Neuron (in vitro differentiated cells): ENCODE measurements around the gene LPO.

Source experiments
- H2AFZ ChIP-seq: one replicate; pipeline ENCODE4 v1.6.1; 2013; ENCODE audit warnings: low read depth, mild to moderate bottlenecking, inconsistent platforms, low read length, moderate library complexity
- H3K27me3 ChIP-seq: one replicate; pipeline ENCODE4 v1.6.1; 2013; ENCODE audit warnings: low read length; ENCODE audit not compliant: insufficient read depth
- H3K36me3 ChIP-seq: one replicate; pipeline ENCODE4 v1.6.1; 2013; ENCODE audit warnings: low read length; ENCODE audit not compliant: insufficient read depth
- H3K4me1 ChIP-seq: one replicate; pipeline ENCODE4 v1.6.1; 2013; ENCODE audit warnings: low read length; ENCODE audit not compliant: insufficient read depth
- H3K4me3 ChIP-seq: 2 replicates; pipeline ENCODE4 v1.5.1; 2013; ENCODE audit warnings: mild to moderate bottlenecking, low read length, moderate library complexity
- H3K9me3 ChIP-seq: one replicate; pipeline ENCODE4 v1.6.1; 2013; ENCODE audit warnings: low read length

LPO gene

GRCh38 chr17:58279736-58280479, 41.5 kb downstream of the LPO start:
- no peak overlapping the region for H3K4me3 ChIP-seq
- peaks cover 23% of the 10 kb centered on the region for H3K27me3 ChIP-seq
- H3K4me1 ChIP-seq: no peaks in the 10 kb centered on the region
- no peaks in the 10 kb centered on the region for H3K9me3 ChIP-seq
- H2AFZ ChIP-seq: no peak overlapping the region
- H3K36me3 ChIP-seq: no peaks in the 10 kb centered on the region

GRCh38 chr17:58280480-58281217, 42.3 kb downstream of the LPO start, which contains the start of gene MPO:
Gene MPO, minus strand, starts transcription at chr17:58280935. Its CDS starts 177 bp downstream, at chr17:58280758.
- H3K36me3 ChIP-seq: no peaks in the 10 kb centered on the region
- no peak within 1 kb of the TSS for H2AFZ ChIP-seq
- no peaks in the 10 kb centered on the region for H3K4me1 ChIP-seq
- peaks cover 23% of the 10 kb centered on the region for H3K27me3 ChIP-seq
- no peak within 1 kb of the TSS for H3K4me3 ChIP-seq
- H3K9me3 ChIP-seq: no peaks in the 10 kb centered on the region

GRCh38 chr17:58281511-58282011, 43.2 kb downstream of the LPO start:
- H3K9me3 ChIP-seq: no peaks in the 10 kb centered on the region
- H3K4me1 ChIP-seq: no peaks in the 10 kb centered on the region
- no peaks in the 10 kb centered on the region for H3K36me3 ChIP-seq
- H2AFZ ChIP-seq: no peak overlapping the region
- H3K27me3 ChIP-seq: peaks cover 23% of the 10 kb centered on the region
- H3K4me3 ChIP-seq: no peak overlapping the region

- Histone ChIP-seq H3K4me3 (no peak overlapping the region), H2AFZ (no peak overlapping the region), H3K9me3 (no peaks in the 10 kb centered on the region), H3K27me3 (peaks cover 23% of the 10 kb centered on the region), H3K4me1 (no peaks in the 10 kb centered on the region), H3K36me3 (no peaks in the 10 kb centered on the region)
Measured at GRCh38 chr17:58282442-58282841, 44.1 kb downstream of the LPO start.

- no peak overlapping the region for H3K4me3 ChIP-seq
- no peak overlapping the region for H2AFZ ChIP-seq
- no peaks in the 10 kb centered on the region for H3K9me3 ChIP-seq
- H3K27me3 ChIP-seq: peaks cover 12% of the 10 kb centered on the region
- no peaks in the 10 kb centered on the region for H3K36me3 ChIP-seq
- no peaks in the 10 kb centered on the region for H3K4me1 ChIP-seq
Measured at GRCh38 chr17:58283674-58284612, 45.6 kb downstream of the LPO start.

GRCh38 chr17:58284613-58285421, 46.4 kb downstream of the LPO start:
- no peaks in the 10 kb centered on the region for H3K9me3 ChIP-seq
- H3K36me3 ChIP-seq: no peaks in the 10 kb centered on the region
- H3K4me1 ChIP-seq: no peaks in the 10 kb centered on the region
- no peak overlapping the region for H2AFZ ChIP-seq
- H3K27me3 ChIP-seq: peaks cover 9% of the 10 kb centered on the region
- no peak overlapping the region for H3K4me3 ChIP-seq

GRCh38 chr17:58285422-58285810, 47.0 kb downstream of the LPO start:
- no peak overlapping the region for H3K4me3 ChIP-seq
- no peaks in the 10 kb centered on the region for H3K4me1 ChIP-seq
- H2AFZ ChIP-seq: no peak overlapping the region
- peaks cover 7% of the 10 kb centered on the region for H3K27me3 ChIP-seq
- no peaks in the 10 kb centered on the region for H3K36me3 ChIP-seq
- H3K9me3 ChIP-seq: no peaks in the 10 kb centered on the region

- H3K27me3 ChIP-seq: peaks cover 4% of the 10 kb centered on the region
- no peaks in the 10 kb centered on the region for H3K4me1 ChIP-seq
- no peak overlapping the region for H2AFZ ChIP-seq
- no peaks in the 10 kb centered on the region for H3K36me3 ChIP-seq
- H3K4me3 ChIP-seq: no peak overlapping the region
- no peaks in the 10 kb centered on the region for H3K9me3 ChIP-seq
Measured at GRCh38 chr17:58289869-58290268, 51.5 kb downstream of the LPO start.

- no peak overlapping the region for H3K4me3 ChIP-seq
- H2AFZ ChIP-seq: no peak overlapping the region
- no peaks in the 10 kb centered on the region for H3K9me3 ChIP-seq
- H3K27me3 ChIP-seq: peaks cover 8% of the 10 kb centered on the region
- no peaks in the 10 kb centered on the region for H3K4me1 ChIP-seq
- H3K36me3 ChIP-seq: no peaks in the 10 kb centered on the region
Measured at GRCh38 chr17:58291246-58291645, 52.9 kb downstream of the LPO start.

GRCh38 chr17:58294034-58294433, 55.6 kb downstream of the LPO start:
- H2AFZ ChIP-seq: no peak overlapping the region
- no peaks in the 10 kb centered on the region for H3K4me1 ChIP-seq
- no peaks in the 10 kb centered on the region for H3K36me3 ChIP-seq
- H3K4me3 ChIP-seq: no peak overlapping the region
- peaks cover 8% of the 10 kb centered on the region for H3K27me3 ChIP-seq
- no peaks in the 10 kb centered on the region for H3K9me3 ChIP-seq

- no peak overlapping the region for H3K4me3 ChIP-seq
- no peaks in the 10 kb centered on the region for H3K4me1 ChIP-seq
- peaks cover 3% of the 10 kb centered on the region for H3K27me3 ChIP-seq
- no peaks in the 10 kb centered on the region for H3K9me3 ChIP-seq
- no peak overlapping the region for H2AFZ ChIP-seq
- no peaks in the 10 kb centered on the region for H3K36me3 ChIP-seq
Measured at GRCh38 chr17:58300336-58300735, 62.0 kb downstream of the LPO start.

- no peak overlapping the region for H2AFZ ChIP-seq
- H3K9me3 ChIP-seq: no peaks in the 10 kb centered on the region
- H3K27me3 ChIP-seq: no peaks in the 10 kb centered on the region
- H3K36me3 ChIP-seq: no peaks in the 10 kb centered on the region
- H3K4me1 ChIP-seq: no peaks in the 10 kb centered on the region
- no peak overlapping the region for H3K4me3 ChIP-seq
Measured at GRCh38 chr17:58301504-58302150, 63.2 kb downstream of the LPO start.
